Measurements from ENCODE around the gene LSM14A.

The LSM14A gene

DNA sequence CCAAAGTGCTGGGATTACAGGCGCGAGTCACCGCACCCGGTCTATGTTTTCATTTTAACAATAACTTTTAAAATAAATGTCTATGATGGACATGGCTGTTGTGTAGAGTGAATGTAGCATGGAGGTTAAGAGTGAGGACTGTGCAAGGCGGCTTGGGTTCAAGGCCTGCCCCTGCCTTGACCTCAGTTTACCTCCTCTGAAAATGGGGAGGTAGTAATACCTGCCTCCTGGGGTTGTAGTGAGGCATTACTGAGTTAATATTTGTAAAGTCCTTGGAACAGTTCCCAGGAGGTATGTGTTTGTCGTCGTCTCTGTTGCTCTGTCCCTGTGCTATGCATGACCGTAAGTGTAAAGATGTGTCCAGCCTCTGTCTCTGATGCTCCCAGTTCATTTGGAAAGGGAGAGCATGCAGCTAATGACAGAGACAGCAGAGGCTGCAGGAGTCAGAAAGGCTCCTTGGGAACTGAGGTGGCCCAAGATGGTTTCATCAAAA is 91.5 kb downstream of the LSM14A start:
- TF ChIP-seq, protein P1, sequence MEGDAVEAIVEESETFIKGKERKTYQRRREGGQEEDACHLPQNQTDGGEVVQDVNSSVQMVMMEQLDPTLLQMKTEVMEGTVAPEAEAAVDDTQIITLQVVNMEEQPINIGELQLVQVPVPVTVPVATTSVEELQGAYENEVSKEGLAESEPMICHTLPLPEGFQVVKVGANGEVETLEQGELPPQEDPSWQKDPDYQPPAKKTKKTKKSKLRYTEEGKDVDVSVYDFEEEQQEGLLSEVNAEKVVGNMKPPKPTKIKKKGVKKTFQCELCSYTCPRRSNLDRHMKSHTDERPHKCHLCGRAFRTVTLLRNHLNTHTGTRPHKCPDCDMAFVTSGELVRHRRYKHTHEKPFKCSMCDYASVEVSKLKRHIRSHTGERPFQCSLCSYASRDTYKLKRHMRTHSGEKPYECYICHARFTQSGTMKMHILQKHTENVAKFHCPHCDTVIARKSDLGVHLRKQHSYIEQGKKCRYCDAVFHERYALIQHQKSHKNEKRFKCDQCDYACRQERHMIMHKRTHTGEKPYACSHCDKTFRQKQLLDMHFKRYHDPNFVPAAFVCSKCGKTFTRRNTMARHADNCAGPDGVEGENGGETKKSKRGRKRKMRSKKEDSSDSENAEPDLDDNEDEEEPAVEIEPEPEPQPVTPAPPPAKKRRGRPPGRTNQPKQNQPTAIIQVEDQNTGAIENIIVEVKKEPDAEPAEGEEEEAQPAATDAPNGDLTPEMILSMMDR (IDR thresholded peaks at IDR 0.05; ENCODE audit: borderline replicate concordance, control extremely low read depth, extremely low read depth, insufficient read depth, missing control alignments): no peak
- no peak for DNase-seq (ENCODE audit: low spot score)
- in situ Hi-C loops (cut with MboI; ENCODE audit: low sequenced_read_pairs, unreplicated experiment): no loop called here

DNA sequence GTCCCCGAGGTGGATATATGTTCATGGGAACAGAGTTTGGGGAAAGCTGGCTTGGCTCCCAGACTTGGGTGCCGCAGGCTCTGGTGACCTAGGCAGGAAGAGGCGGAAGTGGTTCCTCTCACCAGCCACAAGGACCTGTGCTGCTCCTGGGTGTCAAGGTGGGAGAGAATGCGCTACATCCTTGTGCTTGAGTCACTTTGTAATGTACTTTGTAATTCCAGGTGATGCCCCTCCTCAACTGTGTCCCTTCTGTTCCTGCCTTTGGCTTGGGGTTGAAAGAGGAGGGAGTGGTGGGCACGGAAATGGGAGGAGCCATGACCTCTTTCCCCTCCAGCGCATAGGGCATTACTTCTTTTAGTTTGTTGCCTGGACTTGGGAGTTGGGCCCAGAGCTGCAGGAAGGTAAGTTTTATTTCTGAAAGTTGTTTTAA is 92.9 kb downstream of the LSM14A start:
- in situ Hi-C loops (cut with MboI; ENCODE audit: low sequenced_read_pairs, unreplicated experiment): no loop called here
- no peak for DNase-seq (ENCODE audit: low spot score)
- TF ChIP-seq, protein P1 (IDR thresholded peaks at IDR 0.05; ENCODE audit: borderline replicate concordance, control extremely low read depth, extremely low read depth, insufficient read depth, missing control alignments): no peak

DNA sequence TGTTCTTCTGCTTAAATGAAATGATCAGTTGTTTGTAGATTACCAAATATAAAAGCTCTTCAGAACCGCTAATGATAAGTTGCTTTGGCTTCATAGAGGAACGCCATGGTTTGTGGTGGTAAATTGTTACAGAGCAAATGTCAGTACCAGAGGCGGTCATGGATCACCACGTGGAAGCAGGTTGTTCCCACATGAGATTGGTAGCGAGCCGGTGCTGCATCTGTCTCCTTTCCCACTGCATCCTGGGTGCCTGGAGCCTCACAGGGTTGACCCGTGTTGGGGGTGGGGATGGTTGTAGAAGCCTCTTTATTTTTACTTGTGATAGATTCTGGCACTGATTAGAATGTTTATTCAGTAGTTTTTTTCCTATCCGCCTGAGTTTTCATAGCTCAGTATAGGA is 96.8 kb downstream of the LSM14A start:
- DNase-seq (ENCODE audit: low spot score): no peak
- in situ Hi-C loops (cut with MboI; ENCODE audit: low sequenced_read_pairs, unreplicated experiment): no loop called here
- TF ChIP-seq, protein P1 (IDR thresholded peaks at IDR 0.05; ENCODE audit: borderline replicate concordance, control extremely low read depth, extremely low read depth, insufficient read depth, missing control alignments): no peak

DNA sequence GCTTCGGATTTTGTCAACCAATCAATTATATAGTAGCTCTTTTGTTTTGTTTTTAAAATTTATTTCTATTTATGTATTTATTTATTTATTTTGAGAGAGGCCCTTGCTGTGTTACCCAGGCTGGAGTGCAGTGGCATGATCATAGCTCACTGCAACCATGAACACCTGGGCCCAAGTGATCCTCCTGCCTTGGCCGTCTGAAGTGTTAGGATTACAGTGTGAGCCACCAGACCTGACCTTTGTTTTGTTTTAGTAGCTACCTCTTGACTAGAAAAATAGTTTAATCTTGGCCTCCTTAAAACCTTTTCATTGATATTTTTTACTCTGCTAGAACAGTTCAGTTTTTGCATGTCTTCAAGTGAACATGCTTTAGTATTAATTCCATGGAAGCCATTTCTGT is 97.2 kb downstream of the LSM14A start:
- in situ Hi-C loops (cut with MboI; ENCODE audit: low sequenced_read_pairs, unreplicated experiment): no loop called here
- TF ChIP-seq, protein P1 (IDR thresholded peaks at IDR 0.05; ENCODE audit: borderline replicate concordance, control extremely low read depth, extremely low read depth, insufficient read depth, missing control alignments): no peak
- DNase-seq (ENCODE audit: low spot score): no peak

DNA sequence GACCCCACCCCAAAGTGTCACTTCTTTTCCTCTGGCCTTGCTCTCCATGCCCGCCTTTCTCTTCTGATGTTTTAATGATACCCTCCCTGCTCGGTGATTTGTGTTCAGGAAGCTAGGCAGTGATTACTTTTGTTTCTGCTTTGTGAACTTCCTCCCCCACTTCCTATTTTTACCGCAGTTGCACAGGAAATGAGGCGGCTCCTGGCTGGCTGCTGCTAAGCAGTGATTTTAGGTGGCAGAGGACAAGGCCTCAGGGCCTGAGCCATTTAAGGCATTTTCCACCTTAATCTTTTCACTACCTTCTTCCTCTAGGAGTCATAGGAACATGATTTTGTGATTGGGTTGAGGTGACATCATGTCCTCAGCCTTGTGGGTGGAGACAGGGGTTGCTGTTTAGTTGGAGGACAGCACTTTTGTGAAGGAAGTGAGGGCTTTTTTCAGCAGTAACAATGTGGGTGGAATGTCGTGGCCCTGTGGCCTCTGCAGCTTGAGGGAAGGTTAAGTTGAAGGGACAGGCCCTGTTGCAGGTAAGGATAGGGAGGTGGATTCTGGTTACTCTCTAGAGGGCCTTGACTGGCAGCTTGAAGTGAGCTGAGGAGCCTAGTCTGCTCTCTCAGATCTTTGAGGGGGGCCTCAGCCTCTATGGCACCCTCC is 97.8 kb downstream of the LSM14A start:
- DNase-seq (ENCODE audit: low spot score): peak; percentile 53
- in situ Hi-C loops (cut with MboI; ENCODE audit: low sequenced_read_pairs, unreplicated experiment): no loop called here
- TF ChIP-seq, protein P1 (IDR thresholded peaks at IDR 0.05; ENCODE audit: borderline replicate concordance, control extremely low read depth, extremely low read depth, insufficient read depth, missing control alignments): no peak

- in situ Hi-C loops (cut with MboI; ENCODE audit: low sequenced_read_pairs, unreplicated experiment): no loop called here
- TF ChIP-seq, protein P1 (IDR thresholded peaks at IDR 0.05; ENCODE audit: borderline replicate concordance, control extremely low read depth, extremely low read depth, insufficient read depth, missing control alignments): no peak
- no peak for DNase-seq (ENCODE audit: low spot score)
These were observed 100.8 kb downstream of the LSM14A start for GRCh38 chr19:34273121-34273520.

Data from GM13976 (cell line).